SKM-1 (cell line): ENCODE results near the gene EXOC4.
"Not testable (repeated sequence)": the region's sequence is repeated elsewhere in the genome, so short reads cannot be mapped to it uniquely, and the experiment has no call there.

Experiments
- DNase-seq: peaks from one replicate; lab custom pipeline; 2025; ENCODE audit not compliant: unreplicated experiment; lab: John Stamatoyannopoulos, UW

Gene EXOC4

DNA sequence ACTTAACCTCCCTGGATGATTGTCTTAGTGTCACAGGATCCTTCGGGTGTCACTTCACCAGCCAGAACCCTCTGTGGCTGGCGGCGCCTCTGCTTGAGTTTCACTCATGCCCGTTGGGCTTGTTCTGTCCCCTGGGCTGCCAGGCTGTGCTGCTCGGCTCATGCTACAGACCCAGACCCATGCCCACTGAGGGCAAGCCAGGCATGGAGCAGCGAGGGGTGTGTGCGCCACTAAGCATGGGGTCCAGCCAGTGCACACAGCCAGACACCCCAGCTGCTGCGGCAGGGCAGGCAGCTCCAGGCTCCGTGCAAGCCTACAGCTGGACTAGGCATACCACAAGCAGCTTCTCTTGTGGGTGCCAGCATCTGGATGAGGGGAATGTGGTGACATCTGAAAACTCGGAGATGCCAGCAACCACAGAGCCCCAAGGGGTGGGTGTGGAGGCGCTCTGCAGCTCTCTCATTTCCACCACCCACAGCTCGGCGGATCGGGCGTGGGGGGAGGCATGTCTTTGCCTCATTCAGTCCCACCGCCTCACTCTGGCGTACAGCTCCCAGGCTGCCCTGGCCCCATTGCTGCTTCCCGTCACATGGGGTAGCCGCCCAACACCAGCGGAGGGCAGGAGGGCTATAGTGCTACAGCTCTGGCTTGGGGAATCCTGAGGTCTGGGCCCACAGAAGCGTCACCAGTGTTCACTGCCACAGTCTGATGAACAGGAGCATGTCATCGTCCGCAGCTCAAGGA lies 604.7 kb downstream of the EXOC4 start:
- no peak for DNase-seq

GRCh38 chr7:133858311-133858710 lies 605.4 kb downstream of the EXOC4 start:
- no peak for DNase-seq

DNA sequence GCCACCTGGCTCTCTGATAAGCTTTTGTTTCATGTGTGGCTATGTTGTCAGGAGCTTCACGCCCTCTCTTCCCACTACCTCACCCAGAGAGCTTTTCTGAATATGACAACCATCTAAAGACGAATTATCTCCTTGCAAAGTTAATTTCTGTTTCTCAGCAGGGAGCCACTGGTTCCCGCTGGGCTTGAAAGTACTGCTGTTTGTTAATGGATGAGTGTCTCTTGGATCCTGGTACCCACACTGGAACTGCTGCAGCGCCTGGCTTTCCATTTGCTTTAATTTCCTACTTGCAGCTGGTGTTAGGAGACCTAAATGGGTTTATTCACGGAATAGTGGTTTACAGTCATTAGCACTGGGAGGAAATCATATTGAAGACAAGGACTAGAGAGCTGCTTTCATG lies 606.4 kb downstream of the EXOC4 start:
- DNase-seq = no peak

GRCh38 chr7:133859871-133860450 lies 607.1 kb downstream of the EXOC4 start:
- no peak for DNase-seq

- DNase-seq = no peak
Observed at GRCh38 chr7:133860628-133861335, 607.9 kb downstream of the EXOC4 start.

DNA sequence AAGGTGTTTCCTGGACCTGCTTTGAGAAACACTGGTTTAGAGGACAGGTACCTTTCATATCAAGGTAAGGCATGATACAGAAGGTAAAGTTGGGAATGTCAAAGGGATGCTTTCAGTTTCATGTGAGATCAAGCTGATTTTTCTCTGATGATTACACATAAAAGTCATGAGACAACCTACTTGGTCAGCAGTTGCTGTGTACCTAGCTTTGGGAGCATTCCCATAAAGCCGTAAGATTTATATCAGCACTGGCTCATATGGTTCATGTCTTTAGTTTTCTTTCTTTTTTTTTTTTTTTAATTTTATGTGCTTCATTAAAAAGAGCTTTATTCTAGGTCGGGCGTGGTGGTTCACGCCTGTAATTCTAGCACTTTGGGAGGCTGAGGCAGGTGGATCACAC lies 609.0 kb downstream of the EXOC4 start:
- DNase-seq = no peak

DNA sequence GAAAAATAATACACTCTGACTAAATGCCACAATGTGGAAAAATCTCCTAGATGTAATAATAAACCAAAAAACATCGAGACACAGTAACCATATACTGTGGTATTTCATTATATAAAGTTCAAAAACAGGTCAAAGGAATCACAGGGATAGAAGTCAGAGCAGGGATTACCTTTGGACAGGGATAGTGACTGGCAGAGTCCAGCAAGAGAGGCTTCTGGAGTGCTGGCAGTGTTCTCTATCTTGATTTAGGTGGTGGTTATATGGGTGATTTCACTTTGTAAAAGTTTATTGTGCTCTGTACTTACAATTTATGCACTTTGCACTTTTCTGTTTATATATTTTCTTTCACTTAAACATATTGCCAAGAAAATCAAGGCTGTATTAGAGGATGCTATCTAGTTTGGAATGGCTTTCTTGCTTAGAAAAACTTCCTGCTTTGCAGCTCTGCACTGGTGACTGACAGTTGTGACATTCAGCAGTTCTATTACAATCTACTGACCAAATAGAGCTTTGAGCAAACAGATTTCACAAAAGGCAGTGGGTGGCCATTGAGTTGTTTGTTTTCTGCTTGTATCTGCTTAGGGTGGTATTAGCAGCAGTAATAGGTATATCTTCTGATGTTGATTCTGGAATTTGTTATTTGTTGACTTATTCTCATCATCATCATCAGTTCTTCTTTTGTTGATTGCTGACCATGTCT lies 610.6 kb downstream of the EXOC4 start:
- no peak for DNase-seq

DNA sequence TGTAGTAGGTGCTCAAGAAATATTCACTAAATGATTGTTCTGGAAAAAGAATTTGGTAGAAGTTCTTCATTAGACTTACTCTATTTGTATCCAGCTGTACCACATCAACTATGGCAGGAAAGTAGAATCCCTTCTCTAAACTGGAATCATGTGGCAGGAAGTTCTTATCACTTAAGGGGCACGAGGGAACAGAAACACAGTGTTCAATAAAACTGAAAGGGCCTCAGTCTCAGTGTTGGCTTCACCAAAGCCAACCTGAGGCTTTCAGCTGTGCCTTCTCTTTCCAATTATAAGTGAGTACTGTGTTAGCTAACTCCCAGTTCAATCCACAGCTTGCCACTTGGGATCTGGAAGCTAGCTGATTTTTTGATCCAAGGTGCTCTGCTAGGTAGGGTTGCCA lies 616.7 kb downstream of the EXOC4 start:
- no peak for DNase-seq

DNA sequence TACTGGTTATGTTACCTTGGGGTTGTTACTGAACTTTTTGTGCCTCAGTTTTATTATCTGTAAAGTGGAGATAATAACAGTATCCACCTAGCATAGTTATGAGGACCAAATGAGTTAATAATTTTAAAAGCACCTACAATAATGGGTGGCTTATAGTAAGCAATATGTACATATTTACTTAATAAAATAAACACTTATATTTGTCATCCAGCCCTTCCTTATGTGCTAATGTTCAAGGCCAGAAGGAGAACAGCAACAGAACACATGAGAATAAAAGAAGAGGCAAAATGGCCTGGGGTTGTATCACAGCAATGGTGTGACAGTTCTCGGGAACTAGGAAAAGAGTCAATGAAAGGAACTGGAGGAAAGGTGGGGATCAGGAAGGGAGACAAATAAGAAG lies 618.9 kb downstream of the EXOC4 start:
- DNase-seq = no peak

- no peak for DNase-seq
Observed at GRCh38 chr7:133873187-133873586, 620.3 kb downstream of the EXOC4 start.

DNA sequence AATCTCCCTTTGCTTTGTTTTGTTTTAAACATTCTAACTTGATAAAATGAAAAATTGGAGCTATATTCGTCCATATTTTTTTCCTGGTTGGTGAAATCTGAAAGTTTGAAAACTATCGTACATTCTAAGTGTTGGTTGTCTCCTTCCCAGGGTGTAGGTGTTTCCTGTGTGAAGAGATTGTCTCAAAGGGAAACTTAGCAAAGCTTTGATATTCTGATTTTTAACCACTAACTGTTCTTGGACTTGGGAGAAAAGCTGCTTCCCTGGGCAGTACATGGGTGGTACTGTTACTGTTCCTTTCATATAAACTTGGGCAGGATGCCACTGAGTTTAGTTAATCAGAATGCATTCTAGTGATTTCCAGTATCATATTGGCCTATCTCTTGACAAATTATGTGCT lies 620.8 kb downstream of the EXOC4 start:
- DNase-seq = no peak

- DNase-seq = no peak
Observed at GRCh38 chr7:133883591-133883990, 630.7 kb downstream of the EXOC4 start.

GRCh38 chr7:133885213-133885612 lies 632.3 kb downstream of the EXOC4 start:
- DNase-seq = no peak

DNA sequence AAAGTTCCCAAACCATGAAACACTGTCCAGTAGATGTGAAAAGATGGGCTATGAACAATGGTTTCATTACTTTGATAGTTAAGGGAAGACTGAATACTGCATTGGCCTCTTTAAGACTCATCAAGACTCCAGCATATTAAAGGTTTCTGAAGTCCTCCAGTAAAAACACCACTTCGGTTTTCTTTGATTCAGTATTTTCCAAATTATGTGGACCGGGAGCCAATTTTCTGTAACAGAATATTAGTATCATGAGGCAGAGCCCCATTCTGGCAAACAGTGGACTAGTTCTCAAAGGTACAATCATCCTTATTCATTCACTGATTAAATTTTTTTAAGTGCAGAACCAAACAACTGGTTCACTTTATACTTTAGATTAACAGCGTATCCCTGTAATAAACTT lies 633.2 kb downstream of the EXOC4 start:
- DNase-seq = no peak

DNA sequence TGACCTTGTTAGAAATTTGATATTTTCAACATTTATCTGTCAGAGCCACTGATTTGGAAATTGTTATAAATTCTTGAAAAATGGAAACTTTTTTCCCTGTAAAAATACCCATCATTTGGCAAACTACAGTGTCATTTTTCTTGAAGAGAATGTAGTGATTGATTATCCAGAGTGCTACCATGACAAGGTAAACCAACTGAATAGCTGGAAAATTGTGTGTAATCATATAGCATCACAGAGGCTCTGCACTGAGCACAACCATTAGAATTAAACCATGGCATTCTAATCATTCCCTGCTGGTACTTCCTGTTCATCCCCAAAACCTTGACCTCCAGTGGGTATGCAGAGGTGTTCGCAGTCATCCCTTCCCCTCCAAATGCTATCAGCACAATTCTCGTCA lies 633.9 kb downstream of the EXOC4 start:
- DNase-seq = no peak

GRCh38 chr7:133887459-133887858 lies 634.6 kb downstream of the EXOC4 start:
- DNase-seq = no peak

GRCh38 chr7:133888061-133888930 lies 635.4 kb downstream of the EXOC4 start:
- no peak for DNase-seq

DNA sequence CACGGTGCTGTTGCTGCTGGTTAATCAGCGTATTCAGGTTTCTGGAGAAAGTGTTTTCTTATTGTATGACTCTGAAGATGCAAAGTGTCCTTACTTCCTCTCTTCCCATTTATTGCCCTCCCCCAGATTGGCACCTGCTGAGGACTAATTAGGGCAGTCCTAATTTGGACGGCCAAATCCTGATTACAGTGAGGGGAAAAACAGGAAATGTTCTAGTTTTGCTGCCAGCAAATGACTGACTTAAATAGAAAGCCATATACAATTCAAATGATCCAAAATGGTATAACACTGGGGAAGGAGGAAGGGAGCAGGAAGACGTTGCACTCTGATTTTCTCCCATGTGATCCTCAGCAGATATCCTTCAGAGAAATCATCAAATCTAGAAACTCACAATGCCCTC lies 651.9 kb downstream of the EXOC4 start:
- no peak for DNase-seq

DNA sequence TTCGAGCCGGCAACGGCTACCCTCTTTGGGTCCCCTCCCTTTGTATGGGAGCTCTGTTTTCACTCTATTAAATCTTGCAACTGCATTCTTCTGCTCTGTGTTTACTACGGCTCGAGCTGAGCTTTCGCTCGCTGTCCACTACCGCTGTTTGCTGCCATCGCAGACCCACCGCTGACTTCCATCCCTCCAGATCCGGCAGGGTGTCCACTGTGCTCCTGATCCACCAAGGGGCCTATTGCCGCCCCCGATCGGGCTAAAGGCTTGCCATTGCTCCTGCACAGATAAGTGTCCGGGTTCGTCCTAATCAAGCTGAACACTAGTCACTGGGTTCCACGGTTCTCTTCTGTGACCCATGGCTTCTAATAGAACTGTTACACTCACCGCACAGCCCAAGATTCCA lies 653.7 kb downstream of the EXOC4 start:
- DNase-seq = not testable (repeated sequence)

DNA sequence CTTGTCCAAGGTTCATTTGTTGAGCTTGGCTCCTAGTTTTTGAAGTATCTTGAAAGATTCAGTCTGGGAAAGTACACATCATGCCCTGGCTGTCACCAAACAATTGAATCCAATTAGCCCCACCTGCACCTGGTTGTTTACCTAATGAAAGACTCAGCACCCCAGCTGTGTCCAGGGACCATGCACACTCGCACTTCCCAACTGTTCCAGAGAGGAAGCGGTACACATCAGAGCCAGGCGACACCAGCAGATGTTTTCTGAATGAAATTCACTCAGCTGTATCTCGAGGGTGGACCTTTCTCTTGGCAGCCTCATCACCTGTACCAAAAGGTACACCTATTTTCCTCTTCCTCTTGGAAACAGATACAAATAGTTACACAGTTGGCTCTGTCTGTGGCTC lies 657.9 kb downstream of the EXOC4 start:
- DNase-seq = no peak

GRCh38 chr7:133911724-133912123 lies 658.8 kb downstream of the EXOC4 start:
- DNase-seq = no peak
